HG03378 (cell line): ENCODE measurements around the gene UST.
A peak's percentile ranks its signal among the peaks of the same experiment; 100 is the strongest.
"Not testable (repeated sequence)": the region's sequence is repeated elsewhere in the genome, so short reads cannot be mapped to it uniquely, and the experiment has no call there.

Source experiments
- ATAC-seq: cut with Tn5 transposase; IDR thresholded peaks from one replicate; pipeline ENCODE4 v1.9.1; 2021; ENCODE audit warnings: mild to moderate bottlenecking, moderate library complexity; ENCODE audit not compliant: unreplicated experiment

The UST gene

DNA sequence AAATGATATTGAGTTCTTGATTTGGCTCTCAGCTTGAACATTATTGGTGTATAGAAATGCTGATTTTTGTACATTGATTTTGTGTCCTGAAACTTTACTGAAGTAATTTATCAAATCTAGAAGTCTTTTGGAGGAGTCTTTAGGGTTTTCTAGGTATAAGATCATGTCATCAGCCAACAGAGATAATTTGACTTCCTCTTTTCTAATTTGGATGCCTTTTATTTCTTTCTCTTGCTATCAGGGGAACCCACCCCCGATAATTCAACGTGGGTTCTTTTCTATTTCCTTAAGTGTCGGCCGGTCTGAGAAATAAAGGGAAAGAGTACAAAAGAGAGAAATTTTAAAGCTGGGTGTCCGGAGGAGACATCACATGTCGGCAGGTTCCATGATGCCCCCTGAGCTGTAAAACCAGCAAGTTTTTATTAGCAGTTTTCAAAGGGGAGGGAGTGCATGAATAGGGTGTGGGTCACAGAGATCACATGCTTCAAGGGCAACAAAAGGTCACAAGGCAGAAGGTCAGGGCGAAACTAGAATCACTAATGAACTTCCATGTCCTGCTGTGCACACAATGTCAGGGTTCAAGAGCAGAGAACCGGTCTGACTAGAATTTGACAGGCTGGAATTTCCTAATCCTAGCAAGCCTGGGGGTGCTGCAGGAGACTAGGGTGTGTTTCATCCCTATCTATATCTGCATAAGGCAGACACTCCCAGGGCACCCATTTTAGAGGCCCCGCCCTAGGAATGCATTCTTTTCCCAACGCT is 17.6 kb downstream of the UST start:
- not testable (repeated sequence) for ATAC-seq

DNA sequence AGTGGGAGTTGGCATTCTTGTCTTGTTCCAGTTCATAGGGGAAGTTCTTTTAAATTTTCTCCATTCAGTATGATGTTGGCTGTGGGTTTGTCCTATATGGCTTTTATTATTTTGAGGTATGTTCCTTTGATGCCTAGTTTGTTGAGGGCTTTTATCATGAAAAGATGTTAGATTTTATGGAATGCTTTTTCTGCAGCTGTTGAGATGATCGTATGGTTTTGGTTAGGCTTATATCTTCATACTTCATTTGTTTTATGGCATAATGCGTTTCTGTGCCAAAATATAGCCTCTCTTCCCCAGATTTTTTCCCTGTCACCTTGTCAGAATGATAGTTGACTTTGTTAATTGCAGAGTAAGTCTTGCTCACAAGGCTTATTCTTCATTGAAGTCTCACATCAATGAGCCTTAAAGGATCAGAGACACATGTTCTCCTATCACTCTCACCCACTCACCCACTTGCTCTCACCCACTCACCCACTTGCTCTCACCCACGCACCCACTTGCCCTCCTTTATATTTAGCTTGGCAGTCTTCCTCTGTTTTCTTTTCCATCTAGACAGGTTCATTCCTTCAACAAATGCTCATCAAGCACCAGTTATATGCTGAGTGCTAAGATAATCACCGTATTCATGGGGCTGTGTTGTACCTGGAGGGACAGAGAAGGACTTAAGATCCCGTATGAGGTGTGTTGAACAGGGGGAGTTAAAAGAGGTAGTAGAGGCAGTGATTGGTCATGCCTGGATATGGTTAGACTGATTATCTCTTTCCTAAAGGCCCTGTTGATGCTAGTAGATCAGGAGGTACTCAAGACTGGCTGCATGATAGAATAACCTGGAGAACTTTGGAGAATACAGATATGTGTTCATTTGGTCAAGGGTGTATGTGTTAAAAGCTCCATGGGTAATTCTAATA is 19.3 kb downstream of the UST start:
- ATAC-seq: no peak

DNA sequence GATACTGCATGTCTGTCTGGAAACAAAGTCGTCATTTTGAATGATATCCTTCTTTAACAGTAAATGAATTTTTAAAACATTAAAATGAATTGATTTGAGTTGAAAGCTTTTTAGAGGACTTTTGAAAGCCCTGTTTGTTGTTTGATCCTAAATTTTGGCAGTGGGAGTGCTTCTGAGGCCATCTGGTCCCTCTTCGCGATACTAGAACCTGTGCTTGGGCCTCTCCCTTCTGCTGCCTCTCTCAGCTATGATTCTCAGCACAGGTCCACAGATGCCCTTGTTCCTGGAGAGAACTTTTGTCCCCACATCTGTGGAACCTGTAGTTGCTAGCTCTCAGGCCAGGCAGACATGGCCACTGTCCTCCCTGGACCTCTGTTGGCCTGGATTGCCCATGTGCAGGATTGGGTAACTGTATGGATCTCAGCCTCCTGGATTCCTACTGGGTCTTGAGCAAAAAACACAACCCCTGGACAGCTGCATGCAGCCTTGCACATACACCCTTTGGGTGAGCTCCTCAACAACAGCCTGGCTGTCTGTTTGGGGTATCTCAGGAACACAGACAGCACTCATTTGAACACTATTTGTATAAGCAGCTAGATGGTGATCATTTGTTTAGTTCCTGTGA is 21.9 kb downstream of the UST start:
- ATAC-seq: no peak

DNA sequence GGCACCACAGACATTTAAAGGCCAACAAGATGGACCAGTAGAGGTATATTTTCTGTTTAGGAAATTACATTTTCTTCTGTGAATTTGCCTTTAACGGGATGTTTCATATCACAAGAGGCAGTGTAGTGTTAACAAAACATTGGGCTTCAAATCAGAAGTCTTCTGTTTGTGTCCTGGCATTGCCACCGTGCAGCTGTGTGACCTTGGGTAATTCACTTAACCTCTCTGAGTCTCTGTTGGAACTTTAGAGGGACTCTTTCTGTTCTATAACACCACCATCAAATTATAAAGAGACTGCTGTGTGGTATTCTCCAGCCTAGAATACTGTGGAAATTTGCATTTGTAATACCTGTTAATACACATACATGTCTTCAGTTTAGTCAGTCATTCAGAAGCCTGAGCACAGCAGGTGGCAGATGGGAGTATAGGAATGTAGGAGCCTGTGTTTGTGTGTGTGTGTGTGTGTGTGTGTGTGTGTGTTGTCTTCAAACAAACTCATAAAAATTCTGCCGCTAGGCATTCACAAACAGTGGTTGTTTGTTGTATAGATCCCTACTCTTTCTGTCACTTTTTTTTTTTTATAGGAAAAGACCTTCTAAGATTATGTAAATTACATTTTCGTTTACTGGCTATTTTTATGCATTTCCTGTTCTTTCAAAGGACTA is 22.6 kb downstream of the UST start:
- no peak for ATAC-seq

DNA sequence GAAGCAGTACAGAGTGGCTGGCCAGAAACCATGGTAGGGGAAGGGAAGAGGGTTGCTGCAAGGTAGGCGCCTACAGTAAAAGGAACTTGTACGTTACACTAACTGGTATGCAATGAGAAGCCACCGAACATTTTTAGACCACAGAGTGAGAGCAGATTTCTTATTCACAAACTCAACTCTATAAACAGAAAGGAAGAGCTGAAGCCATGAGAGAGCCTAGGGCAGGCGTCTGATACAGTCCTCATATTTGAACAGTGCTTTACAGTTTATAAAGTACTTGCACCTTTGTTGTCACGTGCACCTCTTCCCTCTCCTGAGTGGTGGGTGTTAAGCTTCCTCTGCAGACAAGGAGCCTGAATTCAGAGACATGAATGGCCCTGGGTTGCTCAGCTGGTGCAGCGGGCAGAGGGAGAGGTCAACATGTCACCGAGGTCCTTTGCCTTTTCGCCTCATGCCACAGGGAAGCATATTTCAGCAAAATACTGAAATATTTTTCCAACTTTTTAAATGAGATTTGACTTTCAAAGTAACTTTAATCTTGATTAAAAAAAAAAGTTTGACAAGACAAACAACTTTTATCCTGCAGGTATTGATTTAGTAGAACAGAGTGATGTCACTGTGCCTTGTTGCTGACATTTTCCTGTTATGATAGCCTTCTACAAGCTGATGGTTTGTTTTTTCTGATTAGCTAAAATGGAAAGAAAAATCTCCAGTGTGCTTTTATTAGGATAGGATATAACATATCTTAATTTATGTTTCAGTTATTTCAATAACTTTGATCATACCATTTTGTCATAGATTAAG is 23.8 kb downstream of the UST start:
- no peak for ATAC-seq

DNA sequence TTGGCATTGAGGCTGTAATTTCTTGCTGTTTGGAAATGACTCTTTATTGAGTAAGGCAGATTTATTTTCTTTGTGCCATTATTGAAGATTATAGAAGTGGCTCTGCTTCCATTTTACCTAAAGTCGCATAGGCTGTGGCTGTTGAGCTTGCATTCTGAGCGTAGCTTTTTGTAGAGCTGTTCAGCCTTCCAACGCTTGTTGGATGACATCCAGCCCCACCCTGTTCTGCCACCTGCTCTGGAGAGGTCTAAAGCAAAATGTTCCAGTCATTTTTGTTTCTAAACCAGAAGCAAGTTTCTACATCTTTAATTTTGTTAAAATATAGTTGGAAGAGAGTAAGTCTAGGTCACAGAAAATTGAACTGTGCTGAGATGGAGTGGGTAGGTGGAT is 24.4 kb downstream of the UST start:
- no peak for ATAC-seq

DNA sequence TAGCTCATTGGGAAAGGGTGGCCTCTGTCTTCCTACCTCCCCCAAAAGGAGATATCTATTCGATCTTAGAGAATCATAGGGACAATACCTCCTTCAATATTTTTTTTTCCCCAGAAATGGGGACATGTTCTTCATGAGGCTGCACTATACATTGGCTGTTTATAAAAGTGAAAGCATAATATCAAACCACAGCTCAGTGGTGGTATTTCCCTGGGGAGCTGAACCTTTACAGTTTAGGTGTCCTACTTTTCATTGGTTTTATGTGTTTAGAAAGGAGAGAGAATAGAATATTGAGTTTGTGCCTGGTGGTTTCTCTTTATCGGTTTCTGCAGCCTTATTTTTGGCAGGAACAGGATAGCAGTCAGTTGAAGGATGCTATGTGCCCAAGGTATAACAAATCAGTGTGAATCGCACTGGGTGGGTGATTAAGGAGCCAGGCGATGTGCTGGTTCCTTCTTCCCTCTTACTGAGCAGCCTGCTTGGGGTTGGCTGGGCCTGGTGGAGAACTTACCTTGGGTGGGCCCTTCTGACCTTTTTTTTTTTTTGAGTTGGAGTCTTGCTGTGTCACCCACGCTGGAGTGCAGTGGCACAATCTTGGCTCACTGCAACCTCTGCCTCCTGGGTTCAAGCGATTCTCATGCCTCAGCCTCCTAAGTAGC is 25.2 kb downstream of the UST start:
- no peak for ATAC-seq

DNA sequence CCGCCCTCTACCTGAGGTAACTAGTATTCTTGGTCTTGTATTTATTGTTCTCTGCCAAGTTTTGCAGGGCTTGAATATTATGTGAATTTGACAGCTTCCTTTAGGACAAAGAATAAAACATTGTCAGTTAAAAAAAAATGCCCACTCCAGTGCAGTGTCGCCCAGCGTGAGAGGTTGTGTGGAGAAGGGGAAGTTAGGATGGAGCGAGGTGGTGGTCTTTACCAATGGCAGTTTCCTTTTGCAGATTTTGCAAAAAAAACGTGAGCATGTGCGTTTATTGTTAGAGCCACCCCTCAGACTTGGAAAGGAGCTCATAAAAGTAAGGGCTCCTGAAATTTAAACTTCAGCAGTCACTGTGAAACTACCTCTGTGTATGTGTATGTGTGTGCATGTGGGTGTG is 28.3 kb downstream of the UST start:
- ATAC-seq: no peak

DNA sequence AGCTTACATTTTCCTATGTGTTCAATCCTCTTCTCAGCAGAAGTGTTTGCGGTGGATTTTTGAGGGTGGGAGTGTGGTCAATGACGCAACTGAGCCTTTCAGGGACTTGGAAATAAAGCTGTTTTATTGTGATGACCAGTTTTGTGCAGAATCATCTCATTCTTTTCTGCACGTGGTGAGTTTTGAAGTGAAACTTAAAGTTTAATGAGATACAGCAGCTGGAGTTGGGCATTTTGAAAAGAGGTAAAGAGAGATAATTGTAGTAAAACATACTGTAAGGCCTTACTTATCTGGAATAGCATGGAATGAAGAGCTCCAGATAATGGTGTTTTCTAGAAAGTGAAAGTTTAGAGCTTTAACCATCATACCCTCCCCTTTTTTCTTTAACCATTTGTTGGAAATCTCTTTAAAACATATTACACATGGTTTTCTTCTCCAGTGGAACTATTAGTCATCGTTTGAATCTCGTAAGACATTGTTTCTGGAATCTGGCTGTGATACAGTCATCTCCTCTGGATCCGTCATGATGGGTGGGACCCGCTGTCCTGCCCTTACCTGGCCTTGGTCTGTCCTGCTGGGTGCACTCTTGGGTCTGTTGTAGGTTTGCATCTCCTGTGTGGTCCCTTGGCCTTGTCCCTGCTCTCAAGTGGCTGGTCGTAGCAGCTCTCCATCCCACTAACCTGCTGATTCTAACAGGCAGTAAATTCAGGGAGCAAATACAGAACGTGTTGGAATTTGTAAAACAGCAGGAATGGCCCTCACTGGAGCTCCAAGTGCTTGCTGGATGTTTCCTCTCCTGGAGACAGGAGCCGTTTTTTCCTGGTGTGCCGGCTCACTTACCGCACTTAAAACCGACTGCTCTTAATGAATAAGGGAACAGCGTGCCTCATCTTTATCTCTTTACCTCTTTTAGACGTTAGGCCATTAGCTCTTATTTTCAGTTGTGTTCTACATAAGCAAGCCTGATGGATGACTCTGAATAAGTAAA is 29.8 kb downstream of the UST start:
- ATAC-seq: no peak

DNA sequence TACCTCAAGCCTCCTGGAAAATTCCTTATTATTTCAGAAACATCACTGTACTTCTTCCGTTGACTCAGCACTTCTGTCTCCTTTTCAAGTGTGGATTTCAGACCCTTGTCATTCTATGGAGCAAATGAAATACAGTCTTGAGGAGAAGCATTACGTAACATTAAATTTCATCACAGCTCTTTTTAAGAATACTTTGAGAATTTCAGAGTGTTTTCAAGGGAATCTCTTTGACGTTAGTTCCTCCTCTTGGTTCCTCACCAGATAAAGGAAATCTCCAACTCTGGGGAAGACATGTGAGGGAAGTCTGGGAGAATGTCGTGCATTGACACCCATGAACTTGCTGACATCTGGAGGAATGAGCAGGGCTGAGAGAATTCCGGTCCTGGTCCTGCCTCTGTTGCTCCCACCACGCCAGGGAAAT is 32.3 kb downstream of the UST start:
- no peak for ATAC-seq

DNA sequence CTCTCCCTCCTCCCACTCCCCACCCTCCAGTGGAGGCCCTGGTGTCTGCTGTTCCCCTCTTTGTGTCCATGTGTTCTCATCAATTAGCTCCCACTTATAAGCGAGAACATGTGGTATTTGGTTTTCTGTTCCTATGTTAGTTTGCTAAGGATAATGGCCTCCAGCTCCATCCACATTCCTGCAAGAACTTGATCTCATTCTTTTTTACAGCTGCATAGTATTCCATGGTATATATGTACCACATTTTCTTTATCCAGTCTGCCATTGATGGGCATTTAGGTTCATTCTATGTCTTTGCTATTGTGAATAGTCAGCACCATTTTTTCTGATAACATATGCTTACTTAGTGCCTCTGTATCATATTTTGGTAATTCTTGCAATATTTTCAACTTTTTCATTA is 33.6 kb downstream of the UST start:
- ATAC-seq: not testable (repeated sequence)

DNA sequence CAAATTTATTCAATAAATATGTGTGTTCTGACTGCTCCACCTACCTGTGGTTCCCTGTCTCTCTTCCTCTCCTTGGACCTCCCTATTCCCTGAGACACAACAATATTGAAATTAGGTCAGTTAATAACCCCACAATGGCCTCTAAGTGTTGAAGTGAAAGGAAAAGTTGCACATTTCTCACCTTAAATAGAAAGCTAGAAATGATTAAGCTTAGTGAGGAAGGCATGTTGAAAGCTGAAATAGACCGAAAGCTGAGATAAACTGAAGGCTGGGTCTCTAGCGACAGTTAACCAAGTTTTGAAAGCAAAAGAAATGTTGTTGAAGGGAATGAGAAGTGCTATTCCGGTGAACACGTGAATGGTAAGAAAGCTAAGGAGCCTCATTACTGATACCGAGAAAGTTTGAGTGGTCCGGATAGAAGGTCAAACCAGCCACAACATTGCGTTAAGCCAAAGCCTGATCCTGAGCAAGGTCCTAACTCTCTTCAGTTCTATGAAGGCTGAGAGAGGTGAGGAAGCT is 34.1 kb downstream of the UST start:
- peak; percentile 96 for ATAC-seq

DNA sequence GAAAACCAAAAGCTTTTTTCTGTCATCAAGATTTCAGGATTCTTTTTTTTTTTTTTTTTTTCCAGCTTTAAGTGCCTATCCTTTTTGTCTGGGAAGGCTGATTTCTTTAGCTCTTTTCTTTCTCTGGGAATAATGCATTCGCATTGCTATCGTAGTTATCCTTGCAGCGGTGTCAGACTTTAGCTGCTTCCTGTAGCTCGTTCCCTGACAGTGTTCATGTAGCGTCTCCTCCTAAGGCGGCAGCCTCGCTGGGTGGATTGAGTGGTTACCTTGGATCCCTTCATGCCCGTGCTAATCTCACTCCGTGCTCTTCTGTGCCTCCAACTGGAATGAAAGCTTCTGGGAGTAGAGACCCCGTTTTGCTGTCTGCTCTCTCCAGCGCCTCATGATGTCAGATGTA is 43.1 kb downstream of the UST start:
- ATAC-seq: no peak

DNA sequence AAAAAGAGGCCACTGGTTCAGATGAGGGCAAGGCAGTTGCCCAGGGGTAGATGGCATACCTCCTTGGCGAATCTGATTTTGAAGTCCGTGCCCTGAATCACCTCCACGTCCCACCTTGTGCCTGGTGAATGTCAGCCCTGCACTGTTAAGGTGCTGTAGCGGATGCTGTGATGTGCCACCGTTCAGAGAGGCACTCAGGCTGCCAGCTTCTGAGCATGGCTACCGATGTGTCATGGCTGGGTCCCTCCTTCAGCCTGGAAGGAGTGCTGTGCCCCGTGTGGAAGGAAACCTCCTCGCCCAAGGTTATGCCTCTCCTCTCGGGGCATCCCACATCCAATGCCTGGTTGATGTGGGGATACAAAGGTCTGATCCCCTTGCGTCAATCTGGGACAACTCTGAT is 43.6 kb downstream of the UST start:
- ATAC-seq: no peak

DNA sequence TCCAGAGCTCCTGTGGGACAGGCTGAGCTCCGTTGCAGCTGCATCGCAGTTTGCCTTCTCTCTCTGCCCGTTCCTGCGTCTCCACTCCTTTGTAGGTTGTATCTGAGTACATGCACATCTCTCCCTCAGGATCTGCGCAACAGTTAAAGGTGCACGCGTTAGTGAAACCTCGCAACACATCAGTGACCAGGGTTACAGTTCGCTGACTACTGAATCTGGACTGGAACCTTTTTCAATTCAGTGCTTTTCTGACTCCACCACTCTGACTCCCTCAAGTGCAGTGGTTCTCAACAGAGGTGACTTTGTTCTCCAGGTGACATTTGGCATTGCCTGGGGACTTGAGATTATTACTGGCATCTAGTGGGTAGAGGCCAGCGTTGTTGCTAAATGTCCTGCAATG is 44.0 kb downstream of the UST start:
- ATAC-seq: peak; percentile 83

DNA sequence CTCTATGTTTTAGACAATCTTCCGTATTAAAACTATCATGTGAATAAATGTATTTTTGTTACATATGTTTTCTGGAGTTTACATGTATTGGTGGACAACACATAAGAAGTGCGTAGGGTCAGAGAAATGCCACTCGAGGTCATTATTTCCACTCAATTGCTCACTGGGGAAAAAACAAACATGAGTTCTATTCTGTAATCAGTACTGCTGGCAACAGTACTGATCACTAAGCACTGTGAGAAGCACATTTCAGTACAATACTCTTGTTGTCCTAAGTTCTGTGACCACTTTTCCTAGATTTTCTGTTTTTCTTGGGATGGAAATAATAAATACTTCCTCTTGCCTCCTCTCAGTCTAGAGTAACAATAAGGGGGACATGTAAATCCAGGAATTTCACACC is 44.5 kb downstream of the UST start:
- no peak for ATAC-seq

DNA sequence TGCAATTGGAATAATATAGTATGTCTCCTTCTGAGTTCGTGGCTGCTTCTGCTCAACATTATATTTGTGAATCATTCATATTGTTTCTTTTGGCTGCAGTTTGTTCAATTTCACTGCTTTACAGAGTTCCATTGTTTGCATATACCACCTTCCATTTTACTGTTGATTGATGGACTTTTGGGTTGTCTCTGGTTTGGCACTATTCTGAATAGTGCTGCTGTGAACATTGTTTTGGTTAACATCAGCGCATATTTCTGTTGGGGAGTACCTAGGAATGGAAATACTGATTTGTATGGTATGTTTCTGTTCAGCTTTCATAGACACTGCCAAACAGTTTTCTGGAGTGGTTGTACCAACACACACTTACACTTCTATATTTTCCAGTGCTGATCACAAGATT is 46.9 kb downstream of the UST start:
- no peak for ATAC-seq

DNA sequence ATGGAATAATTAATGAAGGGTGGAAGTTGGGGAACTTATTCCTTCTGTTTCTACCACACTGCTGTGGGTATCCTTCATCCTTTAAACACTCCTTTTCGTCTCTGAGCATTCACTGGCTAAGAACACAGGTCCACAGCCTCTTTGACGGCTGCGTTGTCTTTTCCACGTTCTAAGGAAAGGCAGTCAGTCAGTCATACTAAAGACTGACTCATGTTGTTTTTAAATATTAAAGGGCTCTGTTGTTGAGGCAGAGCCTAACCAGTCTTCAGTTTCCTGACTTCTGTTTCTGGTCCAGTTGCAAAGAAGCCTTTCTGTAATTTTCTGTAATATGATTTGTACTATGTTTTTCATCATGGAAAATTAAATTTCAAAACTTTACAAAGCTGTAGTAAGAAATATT is 48.0 kb downstream of the UST start:
- no peak for ATAC-seq
